ENCODE measurements around the gene NPTXR.

DNA sequence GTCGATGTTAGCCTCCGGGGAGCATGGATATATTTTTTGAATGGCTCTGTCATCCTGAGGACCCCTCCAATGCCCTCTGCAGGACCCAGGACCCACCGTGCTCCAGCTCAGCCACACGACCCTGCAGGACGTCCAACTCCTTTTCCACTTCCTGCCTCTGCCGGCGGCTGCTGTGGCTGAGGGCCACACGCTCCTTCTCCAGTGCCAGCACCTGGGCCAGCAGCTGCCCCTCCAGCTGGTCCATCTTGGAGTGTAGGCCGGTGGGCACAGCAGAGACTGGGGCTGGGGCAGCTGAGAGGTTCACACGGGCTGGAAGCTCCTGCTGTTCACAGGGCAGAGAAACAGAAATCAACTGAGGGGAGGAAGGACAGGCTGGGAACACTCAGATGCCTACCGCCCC, 15.6 kb downstream of the NPTXR start:
- no peak for TF ChIP-seq EP300 (IDR thresholded peaks at IDR 0.05)
- TF ChIP-seq, protein P1, sequence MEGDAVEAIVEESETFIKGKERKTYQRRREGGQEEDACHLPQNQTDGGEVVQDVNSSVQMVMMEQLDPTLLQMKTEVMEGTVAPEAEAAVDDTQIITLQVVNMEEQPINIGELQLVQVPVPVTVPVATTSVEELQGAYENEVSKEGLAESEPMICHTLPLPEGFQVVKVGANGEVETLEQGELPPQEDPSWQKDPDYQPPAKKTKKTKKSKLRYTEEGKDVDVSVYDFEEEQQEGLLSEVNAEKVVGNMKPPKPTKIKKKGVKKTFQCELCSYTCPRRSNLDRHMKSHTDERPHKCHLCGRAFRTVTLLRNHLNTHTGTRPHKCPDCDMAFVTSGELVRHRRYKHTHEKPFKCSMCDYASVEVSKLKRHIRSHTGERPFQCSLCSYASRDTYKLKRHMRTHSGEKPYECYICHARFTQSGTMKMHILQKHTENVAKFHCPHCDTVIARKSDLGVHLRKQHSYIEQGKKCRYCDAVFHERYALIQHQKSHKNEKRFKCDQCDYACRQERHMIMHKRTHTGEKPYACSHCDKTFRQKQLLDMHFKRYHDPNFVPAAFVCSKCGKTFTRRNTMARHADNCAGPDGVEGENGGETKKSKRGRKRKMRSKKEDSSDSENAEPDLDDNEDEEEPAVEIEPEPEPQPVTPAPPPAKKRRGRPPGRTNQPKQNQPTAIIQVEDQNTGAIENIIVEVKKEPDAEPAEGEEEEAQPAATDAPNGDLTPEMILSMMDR (IDR thresholded peaks at IDR 0.05) = no peak
- TF ChIP-seq POLR2A (IDR thresholded peaks at IDR 0.05) = no peak
